ENCODE measurements around the gene F5. TPM values are rescaled to one million over a fixed set of nuclear protein-coding genes. Genes with fewer than 3 reads are reported as not detected.

The F5 gene
- not detected in 2 replicates for total RNA-seq

DNA sequence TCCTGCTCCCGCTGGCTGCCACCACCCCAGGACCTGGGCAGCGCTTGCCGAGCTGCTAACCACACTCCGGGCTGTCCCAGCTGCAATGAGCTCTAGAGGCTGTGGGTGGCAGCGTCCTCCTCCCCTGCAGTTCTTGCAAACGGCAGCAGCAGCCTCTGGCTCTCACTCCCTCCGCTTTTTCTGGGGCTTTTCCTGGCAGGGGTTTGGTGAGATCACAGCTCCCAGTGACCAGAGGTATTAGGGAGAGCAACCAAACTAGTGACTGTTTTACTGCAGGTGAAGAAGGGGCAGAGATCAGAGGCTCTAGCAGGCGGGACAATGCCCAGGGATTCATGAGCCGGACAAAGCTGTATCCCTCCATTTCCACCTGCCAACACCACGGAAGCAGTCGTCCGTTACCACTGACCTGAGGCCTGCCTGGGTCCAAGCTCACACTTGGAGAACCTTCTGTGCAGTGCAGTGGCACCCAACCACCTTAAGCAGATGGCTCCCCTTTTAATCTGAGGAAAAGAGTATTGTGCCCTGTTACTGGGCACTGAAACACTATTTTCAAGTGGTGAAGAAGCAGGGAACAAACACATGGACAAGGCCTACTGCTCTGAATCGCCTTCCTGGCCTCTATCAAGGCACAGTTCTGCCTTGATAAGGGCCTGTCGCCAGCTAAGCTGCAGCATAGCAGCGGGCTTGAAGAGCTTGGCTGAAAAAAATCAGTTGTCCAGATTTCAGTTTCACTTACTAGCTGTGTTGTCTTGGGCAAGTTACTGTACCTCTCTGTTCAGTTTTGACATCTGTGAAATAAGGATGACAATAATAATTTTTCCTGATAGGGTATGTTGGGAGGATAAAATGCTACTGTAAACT is at the start of gene F5:
F5 (minus strand) TSS at position 87 of the 861 bp plus-strand sequence. CDS start 95 bp downstream, outside the sequence.

DNA sequence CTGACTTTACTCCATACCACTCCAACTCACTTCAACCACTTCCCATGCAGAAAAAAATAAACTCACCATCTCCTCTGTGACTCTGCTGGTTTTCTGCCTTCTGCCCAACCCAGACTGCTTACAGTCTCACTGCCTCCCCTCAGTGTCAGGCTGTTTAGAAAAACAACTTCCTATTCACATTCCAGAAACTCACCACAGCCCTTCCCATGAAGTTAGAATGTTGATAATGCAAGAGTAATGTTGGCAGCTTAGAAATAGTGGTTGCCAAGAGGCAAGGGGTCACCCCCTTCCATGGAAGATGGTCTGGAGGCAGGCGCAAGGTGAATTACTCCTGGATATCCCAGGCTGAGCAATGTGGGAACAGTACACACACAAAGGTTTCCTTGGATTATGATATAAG is 43.7 kb upstream of the F5 start, which contains the start of gene SELP:
SELP (minus strand) TSS at position 119 of the 400 bp plus-strand sequence; CDS start at position 69, 50 bp downstream.

DNA sequence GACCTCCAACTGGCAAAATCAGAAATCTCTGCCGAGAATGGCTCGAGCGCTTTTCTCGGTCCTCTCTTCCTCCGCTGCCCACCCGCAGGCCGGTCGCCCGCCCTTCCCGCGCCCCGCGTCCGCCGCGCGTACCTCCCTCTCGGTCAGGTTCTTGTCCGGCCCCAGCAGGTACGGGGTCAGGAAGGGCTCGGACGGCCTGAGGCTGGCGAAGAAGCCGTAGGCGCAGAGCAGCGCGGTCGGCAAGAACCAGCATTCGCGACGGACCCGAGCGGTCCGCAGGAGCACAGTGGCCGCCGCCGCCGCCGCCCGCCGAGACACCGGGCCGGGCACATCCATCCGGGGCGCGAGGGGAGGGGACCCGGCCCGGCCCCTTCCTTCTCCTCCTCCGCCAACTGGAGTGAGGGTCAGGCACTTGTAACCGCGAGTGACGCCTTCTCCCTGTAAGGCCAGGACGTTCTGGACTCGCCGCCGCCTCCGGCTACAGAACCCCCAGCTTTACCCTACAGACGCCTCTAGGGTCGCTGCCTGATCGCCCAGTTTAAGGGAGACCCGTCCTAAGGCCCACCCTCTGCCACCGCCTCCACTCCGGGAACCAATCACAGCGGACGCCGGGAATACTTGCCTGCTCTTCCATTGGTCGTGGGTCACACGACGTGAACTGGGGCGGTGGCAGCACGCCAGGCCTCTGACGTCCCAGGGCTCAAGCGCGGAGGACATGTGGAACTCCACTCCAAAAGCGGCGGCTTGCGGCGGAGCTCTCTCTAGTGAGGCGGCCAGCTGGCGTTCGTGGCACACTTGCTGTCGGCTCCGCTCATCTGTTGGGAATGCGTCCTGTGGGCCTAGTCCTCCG is 100.6 kb downstream of the F5 start, which contains the start of gene SLC19A2:
SLC19A2 (minus strand) TSS at position 514 of the 850 bp plus-strand sequence; CDS start at position 336, 178 bp downstream.

Other genes starting within 250 kb of the F5 start
- gene NME7, start 218.7 kb downstream of the F5 start, total RNA-seq = 13.1 and 19.6 TPM in 2 replicates
- 10.4 and 12.0 TPM in 2 replicates for gene BLZF1, start 218.3 kb downstream of the F5 start, total RNA-seq
- gene CCDC181, start 159.0 kb downstream of the F5 start, total RNA-seq = 0.38 and 0.65 TPM in 2 replicates
- 8.0 and 9.8 TPM in 2 replicates for gene SLC19A2, start 100.5 kb downstream of the F5 start, total RNA-seq
- gene SELP, start 43.6 kb upstream of the F5 start, total RNA-seq = not detected in 2 replicates
- gene SELL, start 125.1 kb upstream of the F5 start, total RNA-seq = 0.16 TPM in 1 of 2 replicates, not detected in the other
- gene SELE, start 147.6 kb upstream of the F5 start, total RNA-seq = not detected in 2 replicates
- gene METTL18, start 208.4 kb upstream of the F5 start, total RNA-seq = 1.0 and 2.6 TPM in 2 replicates